IMR-90 (cell line): ENCODE data around the gene CDKN2B-AS1.

ENCODE experiments used
- CEBPB ChIP-seq: IDR thresholded peaks from 2 replicates; pipeline ENCODE4 v1.6.1; 2012; ENCODE audit warnings: low read depth, low read length, improper control_type of control experiment
- CHD1 ChIP-seq: IDR thresholded peaks from 2 replicates; pipeline ENCODE4 v1.6.1; 2012; ENCODE audit warnings: low read depth, low read length, improper control_type of control experiment
- CTCF ChIP-seq: conservative IDR thresholded peaks from 2 replicates; pipeline ENCODE4 v1.5.1; 2012; ENCODE audit warnings: mild to moderate bottlenecking, low read depth, low read length, improper control_type of control experiment
- ELK1 ChIP-seq: fragments of 150-350 bp; IDR thresholded peaks from 2 replicates; pipeline ENCODE4 v1.6.1; 2016; ENCODE audit warnings: low read depth, mild to moderate bottlenecking, low read length, moderate library complexity, borderline replicate concordance
- FOS ChIP-seq: fragments of 150-350 bp; IDR thresholded peaks from 2 replicates; pipeline ENCODE4 v1.6.1; 2016; ENCODE audit warnings: low read depth, low read length
- MAFK ChIP-seq: IDR thresholded peaks from 2 replicates; pipeline ENCODE4 v1.6.1; 2012; ENCODE audit warnings: low read depth, low read length, improper control_type of control experiment
- MAZ ChIP-seq: IDR thresholded peaks from 2 replicates; pipeline ENCODE4 v1.6.1; 2012; ENCODE audit warnings: low read depth, mild to moderate bottlenecking, low read length, improper control_type of control experiment, moderate library complexity, borderline replicate concordance
- MXI1 ChIP-seq: IDR thresholded peaks from 2 replicates; pipeline ENCODE4 v1.6.1; 2012; ENCODE audit warnings: low read depth, mild to moderate bottlenecking, low read length, moderate library complexity, borderline replicate concordance
- NFE2L2 ChIP-seq: fragments of 150-350 bp; IDR thresholded peaks from 2 replicates; pipeline ENCODE4 v1.6.1; 2016; ENCODE audit warnings: low read depth, mild to moderate bottlenecking, low read length
- POLR2A ChIP-seq: IDR thresholded peaks from 2 replicates; pipeline ENCODE4 v1.6.1; 2012; ENCODE audit warnings: mild to moderate bottlenecking, low read depth, low read length
- RAD21 ChIP-seq: IDR thresholded peaks from 2 replicates; pipeline ENCODE4 v1.6.1; 2012; ENCODE audit warnings: low read length, improper control_type of control experiment
- RCOR1 ChIP-seq: IDR thresholded peaks from 2 replicates; pipeline ENCODE4 v1.6.1; 2012; ENCODE audit warnings: mild to moderate bottlenecking, low read length, improper control_type of control experiment; ENCODE audit not compliant: insufficient replicate concordance
- RFX5 ChIP-seq: IDR thresholded peaks from 2 replicates; pipeline ENCODE4 v1.8.0; 2012; ENCODE audit warnings: low read depth, mild to moderate bottlenecking, low read length, moderate library complexity
- USF2 ChIP-seq: fragments of 150-350 bp; IDR thresholded peaks from 2 replicates; pipeline ENCODE4 v1.6.1; 2017; ENCODE audit warnings: mild to moderate bottlenecking, antibody characterized with exemption, low read length, low read depth

GRCh38 chr9:22154064-22154463, 159.5 kb downstream of the CDKN2B-AS1 start:
- TF ChIP-seq CTCF (no peak), POLR2A (no peak), CEBPB (no peak), MXI1 (no peak), RAD21 (no peak), ELK1 (no peak), MAFK (no peak), FOS (no peak), CHD1 (no peak), USF2 (no peak), RFX5 (no peak), NFE2L2 (no peak), RCOR1 (no peak), MAZ (no peak)
